Epithelial cell of alveolus of lung (primary cell): Measurements from ENCODE around the gene PTPRG. TPM values are rescaled to one million over a fixed set of nuclear protein-coding genes. Genes with fewer than 3 reads are reported as not detected.

Source experiments
- total RNA-seq: library from RNA; depleted of rRNA; stranded (reverse); fragments of >200 nt; gene quantifications from 2 replicates; pipeline ENCODE4 v1.2.1, GENCODE V29; 2015

PTPRG gene
- 27.2 and 32.8 TPM in 2 replicates for total RNA-seq

GRCh38 chr3:61561374-61562041 is at the start of gene PTPRG:
Gene PTPRG, plus strand, starts transcription at chr3:61561571. Its CDS starts 717 bp downstream, at chr3:61562288.

